BJ (cell line): ENCODE results near the gene PKHD1. TPM values are rescaled to one million over a fixed set of nuclear protein-coding genes. Genes with fewer than 3 reads are reported as not detected.

Experiments
- CTCF ChIA-PET: fragments of 350-600 bp; formaldehyde crosslinking; extraction: SDS; loops from one replicate; lab custom pipeline; 2021; ENCODE audit warnings: antibody characterized with exemption, inconsistent platforms; lab: Yijun Ruan, JAX
- POLR2A ChIA-PET: fragments of 300-600 bp; sonication (Branson Sonifier 250); formaldehyde crosslinking; extraction: SDS; loops from one replicate; lab custom pipeline; 2021; ENCODE audit warnings: antibody characterized with exemption; lab: Charles Lee
- DNase-seq: peaks from one replicate; pipeline ENCODE4 v3.0.0-alpha.2; 2011; ENCODE audit warnings: low read depth
- H3K27me3 ChIP-seq: 2 replicates; pipeline ENCODE4 v1.6.0; 2011; ENCODE audit warnings: low read length; ENCODE audit not compliant: control insufficient read depth, insufficient read depth
- H3K36me3 ChIP-seq: 2 replicates; pipeline ENCODE4 v1.5.1; 2011; ENCODE audit warnings: low read length; ENCODE audit not compliant: control insufficient read depth, insufficient read depth
- H3K4me3 ChIP-seq: 2 replicates; pipeline ENCODE4 v1.5.1; 2011; ENCODE audit warnings: low read depth, mild to moderate bottlenecking, control low read depth, low read length
- polyA plus RNA-seq: library from polyadenylated mRNA; depleted of rRNA; stranded (reverse); fragments of >200 nt; gene quantifications from 2 replicates; pipeline ENCODE4 v1.2.3, GENCODE V29; 2011
- TF ChIP-seq, protein P1 (sequence below): IDR thresholded peaks from 2 replicates; pipeline ENCODE4 v1.5.1; 2011; ENCODE audit warnings: low read depth, mild to moderate bottlenecking, control low read depth, inconsistent platforms, low read length, moderate library complexity; ENCODE audit not compliant: insufficient read depth

Gene PKHD1
- polyA plus RNA-seq, 1 experiment = not detected

DNA sequence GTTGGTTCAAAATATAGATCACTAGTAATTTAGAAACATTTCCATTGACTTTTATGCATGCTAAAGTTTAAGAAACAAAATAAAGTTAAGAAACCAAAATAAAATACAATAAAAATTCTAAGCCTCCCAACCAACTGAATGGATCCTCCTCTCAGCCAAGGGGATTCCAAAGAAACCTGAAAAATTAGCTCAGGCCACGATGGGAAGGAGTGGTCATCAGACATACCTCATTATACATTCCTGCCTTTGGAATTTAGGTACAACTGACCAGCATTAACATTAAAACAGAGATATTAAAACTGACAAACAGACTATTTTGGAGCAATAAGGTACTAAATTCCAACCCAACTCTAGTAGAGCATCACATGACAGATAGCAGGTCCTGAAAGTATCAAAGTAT is 275.2 kb downstream of the PKHD1 start:
- Histone ChIP-seq H3K27me3 (no peaks in the 10 kb centered on the region), H3K4me3 (no peak overlapping the region), H3K36me3 (no peaks in the 10 kb centered on the region)
- TF ChIP-seq, protein P1, sequence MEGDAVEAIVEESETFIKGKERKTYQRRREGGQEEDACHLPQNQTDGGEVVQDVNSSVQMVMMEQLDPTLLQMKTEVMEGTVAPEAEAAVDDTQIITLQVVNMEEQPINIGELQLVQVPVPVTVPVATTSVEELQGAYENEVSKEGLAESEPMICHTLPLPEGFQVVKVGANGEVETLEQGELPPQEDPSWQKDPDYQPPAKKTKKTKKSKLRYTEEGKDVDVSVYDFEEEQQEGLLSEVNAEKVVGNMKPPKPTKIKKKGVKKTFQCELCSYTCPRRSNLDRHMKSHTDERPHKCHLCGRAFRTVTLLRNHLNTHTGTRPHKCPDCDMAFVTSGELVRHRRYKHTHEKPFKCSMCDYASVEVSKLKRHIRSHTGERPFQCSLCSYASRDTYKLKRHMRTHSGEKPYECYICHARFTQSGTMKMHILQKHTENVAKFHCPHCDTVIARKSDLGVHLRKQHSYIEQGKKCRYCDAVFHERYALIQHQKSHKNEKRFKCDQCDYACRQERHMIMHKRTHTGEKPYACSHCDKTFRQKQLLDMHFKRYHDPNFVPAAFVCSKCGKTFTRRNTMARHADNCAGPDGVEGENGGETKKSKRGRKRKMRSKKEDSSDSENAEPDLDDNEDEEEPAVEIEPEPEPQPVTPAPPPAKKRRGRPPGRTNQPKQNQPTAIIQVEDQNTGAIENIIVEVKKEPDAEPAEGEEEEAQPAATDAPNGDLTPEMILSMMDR = no peak
- POLR2A ChIA-PET = no interaction called here
- no peak for DNase-seq
- CTCF ChIA-PET = interaction anchor here (0.8 kb wide), 1 partner anchor 28 kb away, joined by 3 read pairs; no protein-coding TSS in a partner anchor

GRCh38 chr6:51805517-51805916 is 281.9 kb downstream of the PKHD1 start:
- no peak for DNase-seq
- POLR2A ChIA-PET = no interaction called here
- Histone ChIP-seq H3K36me3 (no peaks in the 10 kb centered on the region), H3K4me3 (no peak overlapping the region), H3K27me3 (no peaks in the 10 kb centered on the region)
- CTCF ChIA-PET = no interaction called here
- TF ChIP-seq, protein P1 = no peak

GRCh38 chr6:51800603-51801002 is 286.8 kb downstream of the PKHD1 start:
- ChIA-PET POLR2A (no interaction called here), CTCF (no interaction called here)
- Histone ChIP-seq H3K4me3 (no peak overlapping the region), H3K27me3 (no peaks in the 10 kb centered on the region), H3K36me3 (no peaks in the 10 kb centered on the region)
- DNase-seq = no peak
- TF ChIP-seq, protein P1 = no peak

DNA sequence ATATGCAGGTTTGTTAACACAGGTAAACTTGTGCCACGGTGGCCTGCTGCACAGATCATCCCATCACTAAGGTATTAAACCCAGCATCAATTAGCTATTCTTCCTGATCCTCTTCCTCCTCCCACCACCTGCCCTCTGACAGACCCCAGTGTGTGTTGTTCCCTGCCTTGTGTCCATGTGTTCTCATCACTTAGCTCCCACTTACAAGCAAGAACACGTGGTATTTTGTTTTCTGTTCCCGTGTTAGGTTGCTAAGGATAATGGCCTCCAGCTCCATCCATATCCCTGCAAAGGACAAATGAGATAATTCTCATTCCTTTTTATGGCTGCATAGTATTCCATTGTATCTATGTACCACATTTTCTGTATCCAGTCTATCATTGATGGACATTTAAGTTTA is 294.0 kb downstream of the PKHD1 start:
- ChIA-PET POLR2A (no interaction called here), CTCF (no interaction called here)
- H3K27me3 ChIP-seq = no peaks in the 10 kb centered on the region
- no peaks in the 10 kb centered on the region for H3K36me3 ChIP-seq
- no peak overlapping the region for H3K4me3 ChIP-seq
- TF ChIP-seq, protein P1 = no peak
- no peak for DNase-seq

- H3K27me3 ChIP-seq = no peaks in the 10 kb centered on the region
- CTCF ChIA-PET = no interaction called here
- TF ChIP-seq, protein P1 = no peak
- POLR2A ChIA-PET = no interaction called here
- no peak for DNase-seq
- H3K4me3 ChIP-seq = no peak overlapping the region
- no peaks in the 10 kb centered on the region for H3K36me3 ChIP-seq
These were observed 295.0 kb downstream of the PKHD1 start for GRCh38 chr6:51792273-51793030.
